ENCODE results near the gene MMP10.

Gene MMP10

GRCh38 chr11:102788334-102788995 is 8.0 kb upstream of the MMP10 start:
- no peak for DNase-seq (ENCODE audit: low spot score)
- TF ChIP-seq, protein P1, sequence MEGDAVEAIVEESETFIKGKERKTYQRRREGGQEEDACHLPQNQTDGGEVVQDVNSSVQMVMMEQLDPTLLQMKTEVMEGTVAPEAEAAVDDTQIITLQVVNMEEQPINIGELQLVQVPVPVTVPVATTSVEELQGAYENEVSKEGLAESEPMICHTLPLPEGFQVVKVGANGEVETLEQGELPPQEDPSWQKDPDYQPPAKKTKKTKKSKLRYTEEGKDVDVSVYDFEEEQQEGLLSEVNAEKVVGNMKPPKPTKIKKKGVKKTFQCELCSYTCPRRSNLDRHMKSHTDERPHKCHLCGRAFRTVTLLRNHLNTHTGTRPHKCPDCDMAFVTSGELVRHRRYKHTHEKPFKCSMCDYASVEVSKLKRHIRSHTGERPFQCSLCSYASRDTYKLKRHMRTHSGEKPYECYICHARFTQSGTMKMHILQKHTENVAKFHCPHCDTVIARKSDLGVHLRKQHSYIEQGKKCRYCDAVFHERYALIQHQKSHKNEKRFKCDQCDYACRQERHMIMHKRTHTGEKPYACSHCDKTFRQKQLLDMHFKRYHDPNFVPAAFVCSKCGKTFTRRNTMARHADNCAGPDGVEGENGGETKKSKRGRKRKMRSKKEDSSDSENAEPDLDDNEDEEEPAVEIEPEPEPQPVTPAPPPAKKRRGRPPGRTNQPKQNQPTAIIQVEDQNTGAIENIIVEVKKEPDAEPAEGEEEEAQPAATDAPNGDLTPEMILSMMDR (IDR thresholded peaks at IDR 0.05; ENCODE audit: extremely low read depth, insufficient read depth, missing control alignments), result no peak
- in situ Hi-C loops (cut with MboI; ENCODE audit: low pct_unique_long_range_greater_than_20kb, low sequenced_read_pairs, unreplicated experiment), result no loop called here

DNA sequence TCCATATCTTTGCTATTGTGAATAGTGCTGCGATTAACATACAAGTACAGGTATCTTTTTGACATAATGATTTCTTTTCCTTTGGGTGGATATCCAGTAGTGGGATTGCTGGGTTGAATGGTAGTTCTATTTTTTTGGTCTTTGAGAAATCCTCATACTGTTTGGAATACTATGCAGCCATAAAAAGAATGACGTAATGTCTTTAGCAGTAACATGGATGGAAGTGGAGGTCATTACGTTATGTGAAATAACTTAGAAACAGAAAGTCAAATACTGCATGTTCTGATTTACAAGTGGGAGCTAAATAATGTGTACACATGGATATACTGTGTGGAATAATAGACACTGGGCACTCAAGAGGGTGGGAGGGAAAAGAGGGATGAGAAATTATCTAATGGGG is 4.0 kb upstream of the MMP10 start:
- TF ChIP-seq, protein P1 (IDR thresholded peaks at IDR 0.05; ENCODE audit: extremely low read depth, insufficient read depth, missing control alignments), result no peak
- in situ Hi-C loops (cut with MboI; ENCODE audit: low pct_unique_long_range_greater_than_20kb, low sequenced_read_pairs, unreplicated experiment), result no loop called here
- no peak for DNase-seq (ENCODE audit: low spot score)

DNA sequence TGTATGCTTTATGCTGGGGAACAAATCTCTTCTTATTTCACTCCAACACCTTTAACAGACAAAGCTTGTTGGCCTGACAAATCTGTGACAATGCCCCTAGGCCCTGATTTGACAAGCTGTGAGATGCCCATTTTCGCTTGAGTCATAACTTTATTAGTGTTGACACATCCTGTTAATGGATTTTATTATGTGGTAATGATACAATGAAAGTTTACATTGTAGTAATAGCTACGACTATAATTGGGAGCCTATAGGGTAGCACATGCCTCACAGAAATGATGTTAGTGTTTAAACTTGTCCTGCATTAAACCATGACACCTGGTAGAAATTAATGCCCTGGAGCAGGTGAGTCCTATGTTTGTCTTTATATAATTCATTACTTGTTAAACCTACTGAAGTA is 3.3 kb upstream of the MMP10 start:
- DNase-seq (ENCODE audit: low spot score), result no peak
- in situ Hi-C loops (cut with MboI; ENCODE audit: low pct_unique_long_range_greater_than_20kb, low sequenced_read_pairs, unreplicated experiment), result no loop called here
- TF ChIP-seq, protein P1 (IDR thresholded peaks at IDR 0.05; ENCODE audit: extremely low read depth, insufficient read depth, missing control alignments), result no peak

GRCh38 chr11:102783016-102783415 is 2.6 kb upstream of the MMP10 start:
- TF ChIP-seq, protein P1 (IDR thresholded peaks at IDR 0.05; ENCODE audit: extremely low read depth, insufficient read depth, missing control alignments), result no peak
- no peak for DNase-seq (ENCODE audit: low spot score)
- in situ Hi-C loops (cut with MboI; ENCODE audit: low pct_unique_long_range_greater_than_20kb, low sequenced_read_pairs, unreplicated experiment), result no loop called here

DNA sequence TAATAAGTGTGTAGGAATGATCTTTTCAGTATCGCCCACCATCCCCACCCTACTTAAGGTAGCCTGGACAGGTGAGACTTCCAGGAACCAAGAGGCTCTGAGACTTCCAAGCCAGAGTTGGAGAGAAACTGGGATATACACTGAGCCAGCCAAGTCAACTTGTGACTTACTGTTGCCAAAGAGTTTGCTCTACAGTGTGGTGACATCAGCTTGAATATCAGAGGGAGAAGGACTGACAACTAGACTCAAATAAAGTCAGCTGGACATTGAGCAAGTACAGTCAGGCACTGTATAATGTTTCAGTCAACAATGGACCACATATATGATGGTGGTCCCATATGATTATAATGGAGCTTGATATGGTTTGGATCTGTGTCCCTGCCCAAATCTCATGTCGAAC is 1.2 kb upstream of the MMP10 start:
- DNase-seq (ENCODE audit: low spot score), result no peak
- TF ChIP-seq, protein P1 (IDR thresholded peaks at IDR 0.05; ENCODE audit: extremely low read depth, insufficient read depth, missing control alignments), result no peak
- in situ Hi-C loops (cut with MboI; ENCODE audit: low pct_unique_long_range_greater_than_20kb, low sequenced_read_pairs, unreplicated experiment), result no loop called here

GRCh38 chr11:102776454-102776853 is 4.0 kb downstream of the MMP10 start:
- TF ChIP-seq, protein P1 (IDR thresholded peaks at IDR 0.05; ENCODE audit: extremely low read depth, insufficient read depth, missing control alignments), result no peak
- no peak for DNase-seq (ENCODE audit: low spot score)
- in situ Hi-C loops (cut with MboI; ENCODE audit: low pct_unique_long_range_greater_than_20kb, low sequenced_read_pairs, unreplicated experiment), result no loop called here
